ENCODE results near the gene AIFM2.

DNA sequence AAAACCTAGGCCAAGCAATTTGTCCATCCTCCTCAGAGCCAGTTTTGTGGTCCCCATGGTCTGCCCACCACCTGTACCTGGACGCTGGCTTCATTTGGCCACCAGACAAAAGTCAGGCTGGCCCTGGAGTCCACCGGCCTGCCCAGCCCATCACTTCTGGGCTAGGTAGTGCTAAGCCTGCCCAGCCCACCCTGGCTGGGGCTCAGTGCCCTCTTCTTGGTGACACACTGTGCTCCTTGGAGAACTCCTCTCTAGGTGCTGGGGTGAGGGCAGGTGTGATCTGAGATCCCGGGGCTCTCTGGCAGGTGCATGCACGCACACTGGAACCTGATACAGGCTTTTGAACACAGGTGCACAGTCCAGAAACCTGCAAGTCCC lies 1.1 kb downstream of the AIFM2 start:
- TF ChIP-seq ZC3H10 (CRISPR knock-in tag; IDR thresholded peaks at IDR 0.05) (no peak), ZFP30 (CRISPR knock-in tag; IDR thresholded peaks at IDR 0.05) (no peak), RARB (CRISPR knock-in tag; IDR thresholded peaks at IDR 0.05) (no peak)

Data from SK-N-SH treated with all-trans-retinoic acid at 6 μM for 48 hours (cell line).